Posterior vena cava (tissue), 2 donors: ENCODE measurements around the gene TAOK2. TPM values are rescaled to one million over a fixed set of nuclear protein-coding genes. Genes with fewer than 3 reads are reported as not detected.
"Not testable (repeated sequence)": the region's sequence is repeated elsewhere in the genome, so short reads cannot be mapped to it uniquely, and the experiment has no call there.

Source experiments
- DNase-seq: peaks from one replicate; pipeline ENCODE4 v3.0.0-alpha.2; 2020; ENCODE audit warnings: low spot score
- intact Hi-C, 2 donors: fragments of 100-400 bp; cut with DNase I; formaldehyde crosslinking; loops; one replicate each; pipeline versions ENCODE4 v1.14.1 to v1.14.2; 2022 to 2023
- total RNA-seq, 2 donors: library from RNA; stranded (reverse); fragmentation: NEBNext Ultra II Directional; extraction: Animal tissue kit (Norgen Biotek cat#: 25700); gene quantifications; one replicate each; pipeline ENCODE4 v1.2.1, GENCODE V29; 2021
- donor health status: DM: yes; HTN: yes; CAD: no.
- donor health status: DM: yes; HTN: yes; CAD: no.

The TAOK2 gene
- total RNA-seq, 2 donors from 2014 or later = 35.0 to 35.7 TPM

DNA sequence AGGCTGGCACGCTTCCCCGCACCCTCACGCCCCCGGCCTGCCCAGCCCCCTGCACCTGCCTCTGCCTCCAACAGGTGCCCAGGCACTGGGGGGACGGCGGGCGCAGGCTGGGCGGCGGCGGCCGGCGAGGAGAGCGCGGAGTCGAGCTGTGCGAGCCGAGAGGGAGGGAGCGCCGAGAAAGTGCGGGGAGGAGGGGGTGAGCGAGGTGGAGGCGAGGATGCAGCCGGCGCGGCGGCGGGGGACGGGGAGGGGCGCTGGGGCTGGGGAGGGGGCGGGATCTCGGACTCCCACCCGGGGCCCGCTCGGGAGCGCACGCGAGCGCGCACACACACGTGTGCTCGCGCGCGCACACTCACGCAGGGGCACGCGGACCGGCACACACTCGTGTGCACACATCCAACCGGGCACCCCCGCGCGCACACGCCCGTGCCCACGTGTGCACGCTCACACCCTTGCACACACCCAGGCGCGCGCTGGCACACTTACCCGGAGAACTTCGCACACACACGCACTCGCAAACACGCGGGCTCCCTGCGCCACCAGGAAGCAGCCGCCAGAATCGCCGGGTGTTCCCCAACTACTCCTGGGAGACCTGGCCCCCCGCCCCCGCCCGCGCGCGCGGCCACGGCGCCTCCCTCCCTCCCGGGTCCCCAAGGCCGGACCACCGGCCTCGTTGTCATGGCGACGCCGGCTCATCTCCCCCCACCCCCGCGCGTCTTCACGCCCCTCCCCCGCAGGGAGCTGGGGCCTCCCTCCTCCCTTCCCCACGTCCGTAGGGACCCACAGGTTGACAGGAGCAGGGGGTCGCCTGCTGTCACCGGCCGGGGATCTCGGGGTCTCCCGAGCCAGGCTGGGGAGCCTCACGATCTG lies 37.4 kb downstream of the TAOK2 start, which contains the start of gene DOC2A:
Gene DOC2A (minus strand): TSS at position 184 of the 870 bp plus-strand sequence. CDS start 805 bp downstream, outside the sequence.
- intact Hi-C loops = no loop called here
- no peak for DNase-seq

DNA sequence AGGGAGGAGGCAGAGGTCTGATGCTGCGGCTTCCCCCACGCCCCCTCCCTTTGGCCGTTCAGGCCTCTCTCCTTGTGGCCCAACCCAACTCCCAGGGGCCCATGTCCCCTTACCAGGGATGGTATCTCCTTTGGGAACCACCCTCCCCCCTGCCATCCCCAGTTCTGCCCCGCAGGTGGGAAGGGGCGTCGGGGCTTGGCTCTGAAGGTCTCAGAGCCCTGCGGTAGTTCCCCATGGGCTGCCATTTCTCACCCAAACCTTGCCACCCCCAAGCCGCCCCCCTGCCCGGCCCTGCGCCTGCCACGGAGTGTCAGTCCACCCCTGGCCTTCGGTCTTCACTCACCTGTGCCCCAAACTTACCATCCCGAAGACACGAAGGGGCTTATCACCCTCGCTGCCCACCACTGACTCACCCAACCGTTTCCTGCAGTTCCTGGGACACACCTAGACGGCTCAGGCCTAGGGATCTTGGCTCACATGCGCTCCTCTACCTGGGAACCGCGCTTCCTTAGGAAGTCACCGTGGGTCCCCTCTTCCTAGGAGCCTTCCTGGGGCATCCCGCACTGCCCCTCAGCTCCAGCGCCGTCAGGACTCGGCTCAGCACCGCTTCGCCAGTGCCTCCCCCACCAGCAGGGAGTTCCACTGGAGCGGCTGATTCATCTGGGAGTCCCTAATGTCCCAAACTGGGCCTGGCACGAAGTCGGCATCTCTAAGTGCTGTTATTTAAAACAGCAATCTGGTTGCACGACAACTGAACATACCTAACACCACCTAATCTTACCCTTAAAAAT lies 38.2 kb downstream of the TAOK2 start:
- no peak for DNase-seq
- intact Hi-C loops = no loop called here

DNA sequence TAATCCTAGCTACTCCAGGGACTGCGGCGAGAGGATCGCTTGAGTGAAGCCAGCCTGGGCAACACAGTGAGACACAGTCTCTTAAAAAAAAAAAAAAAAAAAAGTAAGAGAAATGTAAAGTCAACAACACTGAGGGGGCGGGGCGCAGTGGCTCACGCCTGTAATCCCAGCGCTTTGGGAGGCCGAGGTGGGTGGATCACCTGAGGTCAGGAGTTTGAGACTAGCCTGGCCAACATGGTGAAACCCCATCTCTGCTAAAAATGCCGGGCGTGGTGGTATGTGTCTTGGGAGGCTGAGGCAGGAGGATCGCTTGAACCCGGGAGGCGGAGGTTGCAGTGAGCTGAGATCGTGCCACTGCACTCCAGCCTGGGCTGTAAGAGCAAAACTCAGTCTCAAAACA lies 38.9 kb downstream of the TAOK2 start:
- intact Hi-C loops = not testable (repeated sequence)

DNA sequence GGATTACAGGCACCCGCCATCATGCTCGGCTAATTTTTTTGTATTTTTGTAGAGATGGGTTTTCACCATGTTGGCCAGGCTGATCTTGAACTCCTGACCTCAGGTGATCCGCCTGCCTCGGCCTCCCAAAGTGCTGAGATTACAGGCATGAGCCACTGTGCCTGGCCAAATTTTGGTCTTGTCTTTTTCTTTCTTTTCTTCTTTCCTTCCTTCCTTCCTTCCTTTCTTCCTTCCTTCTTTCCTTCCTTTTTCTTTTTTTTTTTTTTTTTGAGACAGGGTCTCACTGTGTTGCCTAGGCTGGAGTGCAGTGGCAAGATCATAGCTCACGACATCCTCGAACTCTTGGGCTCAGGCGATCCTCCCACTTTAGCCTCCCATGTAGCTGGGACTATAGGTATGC lies 41.8 kb downstream of the TAOK2 start:
- DNase-seq = not testable (repeated sequence)
- intact Hi-C loops = loop anchor here in 1 of 2 donors (5.0 kb wide), 1 partner anchor 318 kb away; no protein-coding TSS in a partner anchor

More for the DNA sequence above, 38.9 kb downstream of the TAOK2 start:
- not testable (repeated sequence) for DNase-seq

DNA sequence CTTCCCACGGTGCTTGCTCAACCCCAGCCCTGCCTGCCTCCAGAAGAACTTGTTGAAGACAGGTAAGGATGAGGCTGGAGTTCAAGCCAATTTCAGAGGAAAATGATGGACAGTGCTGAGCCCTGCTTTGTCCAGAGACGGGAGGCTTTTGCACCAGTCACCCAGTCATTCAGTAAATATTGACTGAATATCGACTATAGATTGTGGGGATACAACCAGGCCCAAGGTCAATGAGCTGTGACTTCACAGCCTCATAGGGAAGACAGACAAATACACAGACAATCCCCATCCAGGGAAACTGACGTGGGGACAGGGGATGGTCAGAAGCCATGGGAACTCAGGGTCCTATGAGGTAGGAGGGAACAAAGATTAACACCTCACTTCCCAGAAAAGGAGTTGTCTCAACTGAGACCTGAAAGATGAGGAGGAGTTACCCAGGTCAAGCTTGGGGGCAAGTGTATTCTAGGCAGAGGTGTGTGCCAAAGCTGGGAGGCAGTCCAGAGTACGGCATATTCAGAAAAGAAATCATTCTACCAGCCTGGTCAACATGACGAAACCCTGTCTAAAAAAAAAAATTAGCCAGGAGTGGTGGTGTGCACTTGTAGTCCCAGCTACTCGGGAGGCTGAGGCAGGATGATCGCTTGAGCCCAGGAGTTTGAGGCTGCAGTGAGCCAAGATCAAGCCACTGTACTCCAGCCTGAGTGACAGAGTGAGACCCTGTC lies 43.0 kb downstream of the TAOK2 start:
- intact Hi-C loops = loop anchor here in 1 of 2 donors (5.0 kb wide), 1 partner anchor 319 kb away; no protein-coding TSS in a partner anchor
- no peak for DNase-seq

DNA sequence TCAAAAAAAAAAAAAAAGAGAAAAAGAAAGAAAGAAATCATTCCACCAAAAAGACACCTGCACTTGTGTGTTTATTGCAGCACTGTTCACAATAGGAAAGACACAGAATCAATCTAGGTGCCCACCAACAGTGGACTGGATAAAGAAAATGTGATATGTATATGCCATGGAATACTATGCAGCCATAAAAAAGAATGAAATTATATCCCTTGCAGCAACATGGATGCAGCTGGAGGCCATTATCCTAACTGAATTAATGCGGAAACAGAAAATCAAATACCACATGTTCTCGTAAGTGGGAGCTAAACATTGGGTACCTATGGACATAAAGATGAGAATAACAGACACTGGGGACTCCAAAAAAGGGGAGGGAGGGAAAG lies 43.6 kb downstream of the TAOK2 start:
- intact Hi-C loops = loop anchor here in 1 of 2 donors (5.0 kb wide), 1 partner anchor 320 kb away; no protein-coding TSS in a partner anchor
- no peak for DNase-seq

DNA sequence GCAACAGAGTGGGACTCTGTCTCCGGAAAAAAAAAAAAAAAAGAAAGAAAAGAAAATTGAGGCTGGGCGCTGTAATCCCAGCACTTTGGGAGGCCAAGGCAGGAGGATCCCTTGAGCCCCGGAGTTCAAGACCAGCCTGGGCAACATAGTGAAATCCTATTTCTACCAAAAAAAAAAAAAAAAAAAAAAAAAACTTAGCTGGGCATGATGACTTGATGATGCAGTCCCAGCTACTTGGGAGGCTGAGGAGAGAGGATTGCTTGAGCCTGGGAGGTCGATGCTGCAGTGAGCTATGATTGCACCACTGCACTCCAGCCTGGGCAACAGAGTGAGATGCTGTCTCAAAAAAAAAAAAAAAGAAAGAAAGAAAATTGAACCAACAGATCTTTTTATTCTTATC lies 44.3 kb downstream of the TAOK2 start:
- not testable (repeated sequence) for DNase-seq
- intact Hi-C loops = loop anchor here in 1 of 2 donors (5.0 kb wide), 1 partner anchor 321 kb away; no protein-coding TSS in a partner anchor

DNA sequence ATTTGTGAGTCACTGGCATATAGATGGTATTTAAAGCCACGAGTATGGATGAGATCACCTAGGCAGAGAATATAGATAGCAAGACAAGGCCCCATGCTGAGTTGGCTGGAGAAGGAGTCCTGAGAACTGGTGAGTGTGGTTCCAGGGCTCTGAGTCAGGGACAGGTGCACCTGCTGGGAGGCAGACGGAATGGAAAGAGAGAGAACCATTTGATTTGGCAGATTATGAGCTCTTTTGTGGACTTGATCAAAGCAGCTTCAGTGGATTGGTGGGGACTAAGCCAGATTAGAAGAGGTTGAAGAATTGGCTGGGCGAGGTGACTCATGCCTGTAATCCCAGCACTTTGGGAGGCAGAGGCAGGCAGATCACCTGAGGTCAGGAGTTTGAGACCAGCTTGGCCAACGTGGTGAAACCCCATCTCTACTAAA lies 45.1 kb downstream of the TAOK2 start:
- DNase-seq = no peak
- intact Hi-C loops = loop anchor here in 1 of 2 donors (5.0 kb wide), 1 partner anchor 321 kb away; no protein-coding TSS in a partner anchor

DNA sequence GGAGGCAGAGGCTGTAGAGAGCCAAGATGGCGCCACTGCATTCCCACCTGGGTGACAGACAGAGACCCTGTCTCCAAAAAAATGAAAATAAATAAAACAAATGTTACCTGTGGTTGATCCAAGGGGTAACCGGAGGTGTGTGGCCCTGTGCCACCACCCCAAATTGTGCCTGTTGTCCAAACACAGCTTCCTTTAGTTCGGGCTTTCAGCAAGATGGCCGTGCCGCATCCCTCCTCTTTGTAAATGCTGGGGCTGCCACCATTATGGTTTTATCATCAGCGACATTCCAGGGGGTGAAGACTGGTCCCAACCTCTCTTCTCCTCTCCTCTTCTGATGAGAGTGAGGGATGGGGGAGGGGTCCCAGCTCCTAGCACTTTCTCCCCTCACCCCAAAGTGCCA lies 49.2 kb downstream of the TAOK2 start, which contains the start of gene C16orf92:
Gene C16orf92 (plus strand): TSS at position 312 of the 400 bp plus-strand sequence. CDS start 143 bp downstream, outside the sequence.
- DNase-seq = no peak
- intact Hi-C loops = loop anchor here in 1 of 2 donors (5.0 kb wide), 1 partner anchor 326 kb away; no protein-coding TSS in a partner anchor

DNA sequence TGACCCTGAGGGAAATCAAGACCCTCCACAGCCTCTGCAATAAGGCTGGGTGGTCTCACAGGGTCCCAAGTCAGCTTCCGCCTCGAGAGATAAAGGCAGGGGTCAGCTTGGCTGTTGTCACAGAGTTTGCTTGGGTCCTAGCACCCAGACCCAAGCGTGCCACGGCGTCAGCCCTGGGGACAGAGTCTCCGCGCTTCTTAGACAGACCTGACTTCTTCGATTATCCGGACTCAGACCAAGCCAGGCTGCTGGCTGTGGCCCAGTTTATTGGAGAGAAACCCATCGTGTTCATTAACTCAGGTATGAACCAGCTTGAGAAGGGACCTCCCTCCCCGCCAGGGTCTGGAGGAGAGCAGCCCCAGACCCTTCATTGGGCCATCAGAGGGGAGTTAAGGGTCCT lies 49.9 kb downstream of the TAOK2 start:
- no peak for DNase-seq
- intact Hi-C loops = loop anchor here in 1 of 2 donors (5.0 kb wide), 1 partner anchor 326 kb away; no protein-coding TSS in a partner anchor

DNA sequence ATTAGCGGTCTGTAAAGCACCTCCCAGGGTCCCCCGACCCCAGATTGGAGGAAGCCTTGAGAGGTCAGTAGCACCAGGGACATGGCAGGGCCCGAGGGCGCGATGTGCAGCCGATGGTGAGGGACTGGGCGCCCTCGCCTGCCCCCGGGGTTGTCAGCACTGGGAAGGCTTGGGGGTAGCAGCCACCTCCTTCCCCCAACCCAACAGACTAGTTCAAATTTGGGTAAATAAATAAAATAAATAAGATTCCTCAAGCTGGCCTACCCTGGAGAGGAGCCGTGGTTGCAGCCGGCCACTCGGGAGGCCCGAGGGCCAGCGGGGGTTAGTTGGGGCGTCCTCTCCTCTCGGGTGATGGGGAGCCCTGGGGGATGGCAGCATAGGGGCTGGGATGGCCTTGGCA lies 50.8 kb downstream of the TAOK2 start:
- intact Hi-C loops = loop anchor here in 1 of 2 donors (5.0 kb wide), 1 partner anchor 327 kb away; no protein-coding TSS in a partner anchor
- DNase-seq = no peak

DNA sequence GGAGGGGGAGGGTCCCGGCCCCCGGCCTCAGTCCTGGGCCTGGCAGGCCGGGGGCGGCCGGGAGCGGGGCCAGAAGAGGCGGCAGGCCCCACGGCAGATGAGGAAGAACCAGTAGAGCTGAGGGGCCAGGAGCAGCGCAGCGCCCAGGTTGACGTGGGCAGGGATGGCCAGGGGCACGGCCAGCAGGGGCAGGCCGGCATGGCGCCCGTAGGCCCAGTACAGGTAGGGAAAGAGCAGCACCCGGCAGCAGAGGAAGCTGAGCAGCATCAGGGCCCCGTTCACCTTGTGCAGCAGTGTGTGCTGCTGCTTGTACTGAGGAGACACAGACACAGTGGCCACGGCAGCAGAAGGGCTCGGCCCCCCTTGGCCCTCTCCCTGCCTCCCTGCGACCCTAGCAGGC lies 51.5 kb downstream of the TAOK2 start:
- no peak for DNase-seq

DNA sequence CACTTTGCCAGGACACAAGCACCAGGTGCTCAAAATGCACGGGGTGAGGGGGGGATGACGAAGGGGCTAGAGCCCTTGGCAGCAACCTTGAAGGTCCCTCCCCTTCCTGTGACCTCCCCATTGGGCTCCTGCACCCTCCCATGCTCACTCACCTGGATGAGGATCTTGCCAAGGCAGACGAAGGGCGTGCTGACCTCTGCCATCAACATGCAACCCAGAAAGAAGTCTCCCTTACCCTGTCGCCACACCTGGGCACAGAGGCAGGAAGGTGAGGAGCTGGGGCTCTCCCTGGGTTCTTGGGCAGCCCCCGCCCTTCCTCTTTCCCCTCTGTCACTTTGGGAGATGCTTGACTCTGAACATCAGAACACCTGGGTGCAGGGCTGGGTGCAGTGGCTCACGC lies 51.9 kb downstream of the TAOK2 start:
- intact Hi-C loops = no loop called here
- no peak for DNase-seq

More for the DNA sequence above, 51.5 kb downstream of the TAOK2 start:
- intact Hi-C loops = no loop called here

DNA sequence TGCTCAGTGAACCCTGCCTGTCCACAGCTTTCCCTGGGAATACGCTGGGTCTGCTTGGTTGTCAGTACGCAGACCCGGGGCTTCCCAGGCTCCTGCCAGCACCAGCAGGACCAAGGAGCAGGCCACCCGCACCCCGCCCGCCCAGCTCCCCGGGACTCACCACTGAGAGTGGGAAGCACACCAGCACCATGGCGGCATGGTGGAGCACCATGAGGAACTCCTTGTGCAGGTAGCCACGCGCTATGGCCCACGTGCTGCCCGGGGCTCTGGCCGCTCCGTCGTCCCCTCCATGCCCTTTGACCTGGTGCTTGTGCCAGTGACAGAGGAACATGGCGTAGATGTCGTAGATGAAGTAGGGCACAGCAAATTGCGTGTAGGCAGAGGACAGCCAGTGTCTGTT lies 52.8 kb downstream of the TAOK2 start:
- intact Hi-C loops = no loop called here
- no peak for DNase-seq

DNA sequence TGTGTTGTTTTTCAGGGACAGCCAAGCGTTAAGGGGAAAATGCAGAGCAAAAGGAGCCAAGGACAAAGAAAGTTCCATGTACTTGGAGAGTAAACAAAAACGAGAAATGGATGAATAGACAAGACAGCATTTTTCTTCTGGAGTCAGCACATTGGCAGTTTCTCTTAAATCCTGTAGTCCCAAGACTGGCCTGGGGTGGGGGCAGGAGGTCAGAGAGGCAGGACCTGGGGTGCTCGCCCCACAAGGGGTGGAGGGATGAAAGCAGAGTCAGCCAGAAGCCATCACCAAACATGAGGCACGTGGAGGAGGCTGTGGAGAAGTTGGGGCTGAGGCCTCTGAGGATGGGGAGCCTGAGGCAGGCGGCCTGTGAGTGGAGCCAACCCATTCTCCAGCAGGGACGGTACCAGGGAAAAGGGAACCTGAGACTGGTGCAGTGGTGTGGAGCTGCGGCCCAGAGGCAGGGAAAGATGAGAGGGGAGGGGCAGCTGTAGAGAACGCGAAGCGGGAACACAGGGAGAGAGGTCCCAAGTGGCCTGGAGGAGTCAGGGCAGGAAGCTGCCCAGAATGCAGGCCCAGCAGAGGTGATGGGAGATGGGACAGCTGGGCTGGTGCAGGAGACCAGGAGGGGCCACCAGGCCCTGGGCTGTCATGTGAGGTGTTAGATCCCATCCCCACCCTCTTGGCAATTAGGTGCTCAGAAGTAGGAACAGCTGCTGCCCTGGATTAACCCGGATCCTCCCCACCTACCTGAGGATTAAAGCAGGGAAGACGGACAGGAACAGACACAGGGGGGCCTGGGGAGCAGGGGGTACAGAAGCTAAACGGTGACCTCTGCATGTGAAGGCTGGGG lies 54.1 kb downstream of the TAOK2 start:
- intact Hi-C loops = no loop called here
- DNase-seq = no peak

DNA sequence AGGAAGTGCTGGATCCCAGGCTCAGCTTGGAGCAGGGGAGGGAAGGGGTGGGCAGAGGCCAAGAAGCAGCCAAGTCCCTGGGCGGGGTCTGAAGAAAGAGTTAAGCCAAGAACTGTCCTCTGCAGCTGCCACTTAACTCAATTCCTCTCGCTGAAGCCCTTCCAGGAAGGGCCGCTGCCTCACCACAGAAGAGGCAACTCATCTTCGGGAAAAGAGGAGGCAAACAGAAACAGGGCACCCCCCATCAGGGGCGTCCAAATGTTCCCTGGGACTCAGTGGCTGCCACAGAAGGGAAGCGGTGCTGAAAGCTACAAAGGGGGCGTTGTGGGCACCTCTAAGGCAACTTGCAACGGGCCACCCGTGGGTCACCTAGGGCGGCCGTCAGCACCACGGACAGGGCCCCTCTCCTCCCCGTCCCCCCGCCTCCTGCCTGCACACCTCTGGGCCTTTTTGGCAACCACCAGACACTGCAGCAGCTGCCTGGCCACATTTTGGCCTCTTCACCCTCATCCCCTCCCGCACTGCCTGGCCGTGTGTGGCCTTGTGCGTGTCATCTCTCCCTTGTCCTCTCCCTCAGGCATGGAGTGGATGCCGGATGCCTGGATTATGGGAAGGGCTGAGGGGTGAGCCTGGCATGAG lies 54.9 kb downstream of the TAOK2 start:
- no peak for DNase-seq
- intact Hi-C loops = no loop called here

DNA sequence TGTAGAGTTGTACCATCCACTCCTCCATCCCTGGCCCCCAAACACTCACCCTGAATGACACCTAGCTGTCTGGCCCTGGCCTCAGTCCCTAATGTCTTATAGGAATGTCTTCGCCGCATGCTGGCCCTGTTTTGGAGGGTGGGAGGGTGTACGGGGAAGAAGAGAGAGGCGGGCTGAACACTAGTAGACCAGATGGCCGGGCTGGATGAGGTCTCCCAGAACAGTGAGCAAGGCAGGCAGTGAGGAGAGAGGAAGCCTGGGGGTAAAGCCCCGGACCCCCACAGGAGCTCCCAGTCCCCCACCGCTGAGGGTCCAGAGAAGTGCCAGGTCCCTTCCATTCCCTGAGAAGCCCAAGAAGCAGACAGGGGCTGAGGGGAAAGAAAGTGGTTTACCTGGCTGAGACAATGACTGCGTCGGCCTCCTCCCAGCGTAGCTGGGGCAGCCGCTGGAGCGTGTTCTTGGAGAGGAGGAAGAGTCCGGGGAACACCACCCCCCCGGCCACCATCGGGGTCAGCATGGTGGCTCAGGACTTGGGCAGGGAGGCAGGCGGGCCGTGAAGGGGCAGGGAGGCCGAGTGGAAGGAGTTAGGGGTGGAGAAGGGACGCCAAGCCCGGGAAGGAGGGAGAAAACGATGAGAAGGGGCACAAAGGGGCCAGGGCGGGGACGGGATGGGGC lies 56.5 kb downstream of the TAOK2 start:
- no peak for DNase-seq
- intact Hi-C loops = no loop called here
